Dermis microvascular lymphatic vessel endothelial cell (primary cell): ENCODE data around the gene LRRC52. TPM values are rescaled to one million over a fixed set of nuclear protein-coding genes. Genes with fewer than 3 reads are reported as not detected.
"Not testable (repeated sequence)": the region's sequence is repeated elsewhere in the genome, so short reads cannot be mapped to it uniquely, and the experiment has no call there.

Source experiments
- DNase-seq, 2 donors: peaks; one replicate each; pipeline versions ENCODE4 v3.0.0 to v3.0.0-alpha.2; 2010; ENCODE audit warnings: low read depth in 2 of 2
- total RNA-seq: library from RNA; depleted of rRNA; stranded (reverse); fragments of >200 nt; gene quantifications from 2 replicates; pipeline ENCODE4 v1.2.1, GENCODE V29; 2014

The LRRC52 gene
- total RNA-seq, 1 donor from 2014 or later: not detected

DNA sequence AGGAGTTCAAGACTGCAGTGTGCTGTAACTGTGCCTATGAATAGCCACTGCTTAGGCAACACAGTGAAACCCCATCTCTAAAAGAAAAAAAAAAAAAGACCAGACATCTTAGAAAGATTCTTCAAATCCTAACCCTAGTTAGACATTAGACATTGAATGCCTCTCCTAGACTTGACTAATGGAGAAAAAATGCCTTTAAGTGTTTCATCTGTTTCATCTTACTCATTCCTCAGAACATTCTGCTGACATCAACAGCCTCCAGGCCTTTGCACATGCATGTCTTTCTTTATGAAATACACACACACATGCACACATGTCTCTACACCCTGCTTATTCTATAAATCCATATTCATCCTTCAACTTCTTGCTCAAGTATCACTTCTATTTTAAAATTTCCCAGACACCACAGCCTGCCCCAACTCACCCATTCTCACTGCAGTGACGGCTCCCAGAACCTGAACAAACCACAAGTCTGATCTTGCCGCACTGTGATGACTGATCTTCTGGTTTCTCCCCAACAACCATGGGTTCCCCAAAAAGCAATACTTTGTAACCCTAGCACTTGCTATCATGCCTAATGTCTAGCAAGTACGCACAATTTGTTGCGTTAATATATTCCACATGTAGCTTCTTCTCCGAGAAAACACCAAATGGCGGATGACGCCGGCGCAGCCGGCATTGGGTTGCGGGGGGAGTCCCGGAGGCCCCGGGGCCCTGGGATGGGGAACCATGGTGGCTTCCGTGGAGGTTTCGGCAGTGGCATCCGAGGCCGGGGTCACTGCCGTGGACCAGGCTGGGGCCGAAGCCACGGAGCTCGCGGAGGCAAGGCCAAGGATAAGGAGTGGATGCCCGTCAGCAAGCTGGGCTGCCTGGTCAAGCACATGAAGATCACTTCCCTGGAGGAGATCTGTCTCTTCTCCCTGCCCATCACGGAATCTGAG, 37.4 kb downstream of the LRRC52 start:
- DNase-seq: no peak

DNA sequence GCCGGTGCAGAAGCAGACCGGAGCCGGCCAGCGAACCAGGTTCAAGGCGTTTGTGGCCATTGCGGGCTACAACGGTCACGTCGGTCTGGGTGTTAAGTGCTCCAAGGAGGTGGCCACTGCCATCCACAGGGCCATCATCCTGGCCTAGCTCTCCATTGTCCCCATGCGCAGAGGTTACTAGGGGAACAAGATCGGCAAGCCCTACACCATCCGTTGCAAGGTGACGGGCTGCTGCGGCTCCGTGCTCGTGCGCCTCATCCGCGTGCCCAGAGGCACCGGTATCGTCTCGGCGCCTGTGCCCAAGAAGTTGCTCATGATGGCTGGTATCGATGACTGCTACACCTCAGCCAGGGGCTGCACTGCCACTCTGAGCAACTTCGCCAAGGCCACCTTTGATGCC, 38.1 kb downstream of the LRRC52 start:
- no peak for DNase-seq

DNA sequence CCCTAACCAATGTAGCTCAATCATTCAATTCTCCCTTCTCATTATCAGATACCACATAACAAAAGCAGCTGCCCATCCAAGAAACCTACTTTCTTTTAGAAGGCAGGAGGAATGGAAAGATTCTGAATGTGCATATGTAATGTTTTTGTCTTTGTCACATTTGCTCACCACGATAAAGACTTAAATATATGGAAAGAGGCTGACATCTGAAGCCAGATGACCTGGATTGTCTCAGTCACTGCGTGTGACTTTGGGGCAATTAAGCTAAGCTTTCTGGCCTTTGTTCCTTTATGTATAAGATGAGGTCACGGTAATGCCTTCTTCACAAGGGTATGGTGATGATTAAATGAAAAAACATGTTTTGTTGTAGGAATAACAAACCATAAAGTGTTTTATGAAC, 42.6 kb downstream of the LRRC52 start:
- DNase-seq: no peak

- DNase-seq: not testable (repeated sequence)
Measured at GRCh38 chr1:165591391-165591790, 47.6 kb downstream of the LRRC52 start.

DNA sequence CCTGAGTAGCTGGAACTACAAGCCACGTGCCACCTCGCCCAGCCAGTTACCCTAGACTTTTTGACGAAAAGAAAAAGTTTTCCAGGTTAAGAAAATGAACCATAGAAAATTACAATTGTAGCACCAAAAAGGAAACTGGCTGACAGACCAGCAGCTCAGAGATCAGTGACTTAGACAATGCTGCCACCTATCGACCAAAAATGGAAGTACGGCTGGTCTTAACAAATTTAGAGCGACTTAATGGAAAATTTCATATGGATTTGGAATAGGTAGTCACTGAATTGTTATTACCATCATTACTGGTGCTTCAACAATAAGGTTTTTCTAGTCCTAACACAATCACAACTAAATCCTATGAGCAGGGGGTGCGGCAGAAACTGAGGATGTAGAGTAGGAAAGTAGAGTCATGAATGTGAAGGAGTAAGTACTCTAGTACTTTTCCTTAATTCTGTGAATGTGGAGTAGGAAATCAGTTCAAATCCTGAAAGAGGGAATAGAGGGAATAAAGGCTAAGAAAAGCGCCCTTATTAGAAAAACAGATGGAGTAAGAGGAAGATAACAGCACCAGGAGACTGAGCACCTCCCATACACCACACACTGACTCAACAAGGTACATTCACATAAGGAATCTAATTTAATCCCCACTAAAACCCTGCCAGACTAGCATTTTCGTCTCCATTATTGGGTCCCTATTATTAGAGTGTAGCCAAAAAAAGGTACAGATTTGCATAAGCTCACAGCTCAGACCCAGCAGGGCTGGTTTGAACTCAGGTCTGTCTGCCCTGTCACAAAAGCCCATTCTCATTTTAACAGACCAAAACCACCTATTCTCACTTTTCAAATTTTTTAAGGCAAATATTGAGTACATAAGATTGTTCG, 49.4 kb downstream of the LRRC52 start:
- DNase-seq: peak; percentile 73 to 81

DNA sequence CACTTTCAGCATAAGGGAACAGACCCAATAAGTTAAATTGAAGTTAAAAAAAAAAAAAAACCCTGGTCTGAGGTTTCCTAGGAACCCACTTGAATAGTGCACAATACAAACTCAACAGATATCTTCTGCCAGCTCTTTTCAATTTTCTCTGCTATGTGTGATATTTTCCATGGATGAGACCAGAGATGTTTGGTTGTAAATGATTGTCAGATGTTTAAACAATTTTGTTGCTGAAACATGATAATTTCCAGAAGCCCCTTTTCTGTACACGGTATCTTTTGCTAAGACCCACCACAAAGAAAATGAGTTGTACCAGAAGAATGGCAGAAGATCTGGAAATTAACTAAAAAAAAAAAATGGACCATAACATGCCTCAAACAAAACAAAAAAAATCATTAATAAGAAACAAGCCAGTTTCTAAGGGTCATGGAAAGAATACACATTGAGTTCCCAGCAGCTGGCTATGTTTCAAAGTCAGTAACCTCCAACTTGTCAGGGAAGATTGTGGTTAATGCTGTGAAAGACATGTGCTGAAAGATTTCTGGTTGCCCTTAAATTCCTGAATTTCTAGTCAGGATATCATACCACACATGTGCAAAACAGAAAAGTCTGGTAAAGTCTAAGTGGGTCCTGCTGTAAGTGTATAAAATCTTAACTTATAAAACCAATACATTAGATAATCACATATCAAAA, 51.6 kb downstream of the LRRC52 start:
- peak in 1 of 2 donors; percentile 17 for DNase-seq

DNA sequence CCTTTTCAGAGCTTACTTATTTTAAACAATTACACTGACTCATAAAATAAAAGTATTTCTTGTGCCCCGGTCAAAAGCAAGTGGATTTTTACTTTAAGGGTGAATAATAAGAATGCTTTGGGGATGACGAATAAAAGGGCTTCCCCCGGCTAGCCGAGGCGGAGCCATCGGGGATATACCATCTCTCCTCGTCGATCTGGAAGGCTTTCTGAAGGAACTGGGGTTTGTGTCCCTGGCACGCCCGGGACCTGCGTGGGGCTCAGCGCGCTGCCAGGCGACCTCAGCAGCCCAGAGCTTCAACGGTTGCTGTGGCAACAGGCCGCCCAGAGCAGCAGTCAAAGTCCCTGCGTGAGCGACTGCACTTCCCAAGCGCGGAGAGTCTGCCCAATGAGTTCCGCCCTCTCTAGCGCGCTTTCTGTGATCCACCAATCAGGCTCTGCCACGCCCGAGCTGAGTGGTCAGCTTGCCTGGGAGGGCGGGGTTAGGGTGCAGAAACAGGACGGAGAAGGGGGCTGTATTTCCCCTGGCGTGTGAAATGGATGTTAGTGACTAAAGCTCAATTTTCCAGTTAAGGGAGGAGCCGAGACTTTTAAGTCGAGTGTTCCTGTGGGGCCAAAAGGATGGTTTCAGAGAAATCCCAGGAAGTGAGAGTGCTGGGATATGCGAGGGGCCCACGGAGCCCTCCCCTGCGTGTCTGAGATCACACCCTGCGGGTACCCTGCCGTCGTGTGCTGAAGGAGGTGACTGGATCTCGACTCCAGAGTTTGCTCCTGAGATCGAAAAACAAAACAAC, 54.3 kb downstream of the LRRC52 start:
- peak; percentile 94 to 99 for DNase-seq

GRCh38 chr1:165598676-165599059, 54.9 kb downstream of the LRRC52 start:
- peak in 1 of 2 donors; percentile 14 for DNase-seq

DNA sequence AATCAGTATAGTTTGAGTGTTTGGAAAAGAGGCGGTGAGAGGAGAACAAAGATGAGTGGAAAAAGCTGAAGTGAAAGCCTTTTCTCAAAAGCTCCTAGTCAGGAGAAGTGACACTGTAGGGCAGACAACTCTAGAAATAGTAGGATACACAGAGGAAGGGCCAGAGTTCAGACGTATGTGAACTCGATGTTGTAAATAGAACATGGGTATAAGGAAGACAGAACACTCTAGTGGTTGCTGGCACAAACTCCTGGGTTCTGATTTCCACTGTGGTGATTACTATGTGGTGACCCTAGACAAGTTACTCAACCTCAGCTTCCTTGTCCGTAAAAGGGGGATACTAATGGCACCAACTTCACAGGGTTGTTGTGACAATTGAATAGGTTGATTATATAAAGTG, 57.0 kb downstream of the LRRC52 start:
- no peak for DNase-seq

DNA sequence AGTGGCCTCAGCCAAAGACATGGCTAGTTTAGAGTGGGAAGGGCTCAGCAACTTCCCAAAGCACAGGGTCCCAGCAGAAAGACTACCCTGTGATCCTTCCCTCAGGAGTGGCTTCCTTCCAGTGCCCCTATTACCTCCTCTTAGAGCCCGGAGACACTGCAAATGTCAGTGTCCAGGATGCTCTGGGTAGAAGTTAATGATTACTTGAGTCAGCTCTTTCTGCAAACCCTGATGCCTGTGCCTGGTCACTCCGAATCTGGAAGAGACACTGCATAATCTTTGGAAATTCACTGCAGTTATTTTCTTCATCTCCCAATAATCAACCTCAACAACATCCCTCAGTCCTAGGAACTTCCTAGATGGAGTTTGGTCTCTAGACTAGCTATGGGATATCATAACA, 60.0 kb downstream of the LRRC52 start:
- no peak for DNase-seq

DNA sequence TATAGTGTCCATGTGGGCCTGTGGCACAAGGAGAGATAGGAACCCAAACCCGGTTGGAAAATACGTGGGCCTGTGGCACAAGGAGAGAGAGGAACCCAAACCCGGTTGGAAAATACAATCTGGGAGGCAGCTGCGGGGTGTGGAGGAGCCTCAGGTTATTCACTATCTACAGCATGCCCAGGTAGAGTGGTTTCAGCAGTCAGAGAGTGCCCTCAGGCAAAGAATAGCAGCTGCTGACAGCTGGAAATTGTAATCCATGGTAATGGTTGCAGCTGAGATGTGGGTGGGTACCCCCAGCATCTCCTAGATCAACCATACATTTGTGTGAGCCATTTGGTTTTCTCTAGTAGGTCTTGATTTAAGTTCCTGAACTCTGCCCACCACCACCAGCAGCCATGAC, 61.4 kb downstream of the LRRC52 start:
- DNase-seq: no peak

DNA sequence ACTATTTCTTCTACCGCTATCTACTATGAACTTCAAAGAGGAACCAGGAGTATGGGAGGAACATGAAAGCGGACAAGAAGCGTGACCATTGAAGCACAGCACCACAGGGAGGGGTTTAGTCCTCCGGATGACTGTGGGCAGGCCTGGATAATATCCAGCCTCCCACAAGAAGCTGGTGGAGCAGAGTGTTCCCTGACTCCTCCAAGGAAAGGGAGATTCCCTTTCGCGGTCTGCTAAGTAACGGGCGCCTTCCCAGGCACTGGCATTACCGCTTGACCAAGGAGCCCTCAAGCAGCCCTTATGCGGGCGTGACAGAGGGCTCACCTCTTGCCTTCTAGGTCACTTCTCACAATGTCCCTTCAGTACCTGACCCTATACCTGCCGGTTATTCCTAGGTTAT, 62.9 kb downstream of the LRRC52 start:
- DNase-seq: not testable (repeated sequence)

DNA sequence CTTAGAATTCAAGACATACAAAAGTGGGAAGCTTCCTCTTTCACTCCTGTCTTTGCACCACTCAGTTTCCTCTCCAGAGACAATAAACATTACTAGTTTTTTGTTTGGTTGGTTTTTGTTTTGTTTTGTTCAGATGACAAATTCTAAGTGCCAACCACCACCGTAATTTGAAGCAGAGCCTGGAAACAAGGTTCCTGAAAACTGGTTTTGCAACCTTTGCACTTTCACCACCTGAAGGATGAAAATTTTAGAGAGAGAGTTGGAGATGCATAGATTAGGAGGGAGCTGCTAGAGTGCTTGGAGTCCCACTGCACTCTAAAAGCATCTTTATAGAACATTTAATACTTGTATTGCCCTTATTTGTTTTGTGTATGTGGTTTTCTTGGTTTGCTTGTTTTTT, 67.1 kb downstream of the LRRC52 start:
- DNase-seq: no peak

DNA sequence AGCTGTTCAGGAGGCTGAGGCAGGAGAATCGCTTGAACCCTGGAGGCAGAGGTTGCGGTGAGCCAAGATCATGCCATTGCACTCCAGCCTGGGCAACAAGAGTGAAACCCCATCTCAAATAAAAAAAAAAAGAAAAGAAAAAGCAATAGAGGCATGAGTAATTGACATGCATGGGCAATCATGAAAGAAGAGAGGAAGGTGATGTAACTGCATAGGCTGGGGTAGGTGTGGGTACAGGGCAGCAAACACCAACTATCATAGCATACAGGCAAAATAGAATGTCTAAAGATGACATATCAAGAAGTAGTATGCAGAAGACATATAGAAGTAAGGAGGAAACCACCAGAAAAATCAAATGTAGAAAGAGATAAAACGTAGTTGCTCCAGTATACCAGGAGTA, 68.3 kb downstream of the LRRC52 start:
- DNase-seq: no peak

Other genes with a start within 250 kb of the LRRC52 start
- not detected in 2 replicates for gene LMX1A, start 187.3 kb upstream of the LRRC52 start, total RNA-seq
- gene RXRG, start 98.9 kb upstream of the LRRC52 start, total RNA-seq: not detected in 2 replicates
- 165 and 169 TPM in 2 replicates for gene MGST3, start 87.2 kb downstream of the LRRC52 start, total RNA-seq
- 87.9 and 90.4 TPM in 2 replicates for gene ALDH9A1, start 154.6 kb downstream of the LRRC52 start, total RNA-seq
- gene TMCO1, start 224.9 kb downstream of the LRRC52 start, total RNA-seq: 45.1 and 47.3 TPM in 2 replicates